ENCODE measurements around the gene CCNY. TPM values are rescaled to one million over a fixed set of nuclear protein-coding genes. Genes with fewer than 3 reads are reported as not detected.

Gene CCNY
- total RNA-seq, 4 donors from 2014 or later, result 39.2 to 47.8 (median 40.9) TPM

DNA sequence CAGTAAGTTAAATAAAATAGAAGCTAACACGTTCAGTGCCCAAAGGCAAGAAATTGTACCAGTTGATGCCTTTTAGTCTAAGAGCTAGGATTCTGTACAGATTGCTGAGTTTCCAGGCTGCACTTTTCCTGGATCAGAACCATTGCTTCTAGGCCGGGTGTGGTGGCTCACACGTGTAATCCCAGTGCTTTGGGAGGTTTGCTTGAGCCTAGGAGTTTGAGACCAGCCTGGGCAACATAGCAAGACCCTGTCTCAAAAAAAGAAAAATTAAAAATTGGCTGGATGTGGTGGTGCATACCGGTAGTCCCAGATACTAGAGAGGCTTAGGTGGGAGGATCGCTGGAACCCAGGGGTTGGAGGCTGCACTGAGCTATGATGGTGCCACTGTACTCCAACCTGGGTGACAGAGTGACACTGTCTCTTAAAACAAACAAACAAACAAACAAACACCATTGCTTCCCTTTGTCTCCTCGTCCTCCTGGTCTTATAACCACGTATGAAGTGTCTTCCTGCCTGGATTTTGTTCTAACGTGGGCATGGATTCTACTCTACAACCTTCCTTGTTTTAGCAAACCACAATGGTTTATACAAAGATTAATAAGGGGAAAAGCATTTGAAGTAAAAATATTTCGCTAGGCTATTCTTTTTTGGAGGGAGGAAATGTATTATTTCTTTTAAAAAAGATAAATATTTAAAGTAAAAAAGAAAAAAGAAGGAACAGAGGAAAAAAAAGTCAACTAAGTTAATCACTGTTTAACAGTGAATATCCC, 9.7 kb upstream of the CCNY start:
- TF ChIP-seq, protein P1, sequence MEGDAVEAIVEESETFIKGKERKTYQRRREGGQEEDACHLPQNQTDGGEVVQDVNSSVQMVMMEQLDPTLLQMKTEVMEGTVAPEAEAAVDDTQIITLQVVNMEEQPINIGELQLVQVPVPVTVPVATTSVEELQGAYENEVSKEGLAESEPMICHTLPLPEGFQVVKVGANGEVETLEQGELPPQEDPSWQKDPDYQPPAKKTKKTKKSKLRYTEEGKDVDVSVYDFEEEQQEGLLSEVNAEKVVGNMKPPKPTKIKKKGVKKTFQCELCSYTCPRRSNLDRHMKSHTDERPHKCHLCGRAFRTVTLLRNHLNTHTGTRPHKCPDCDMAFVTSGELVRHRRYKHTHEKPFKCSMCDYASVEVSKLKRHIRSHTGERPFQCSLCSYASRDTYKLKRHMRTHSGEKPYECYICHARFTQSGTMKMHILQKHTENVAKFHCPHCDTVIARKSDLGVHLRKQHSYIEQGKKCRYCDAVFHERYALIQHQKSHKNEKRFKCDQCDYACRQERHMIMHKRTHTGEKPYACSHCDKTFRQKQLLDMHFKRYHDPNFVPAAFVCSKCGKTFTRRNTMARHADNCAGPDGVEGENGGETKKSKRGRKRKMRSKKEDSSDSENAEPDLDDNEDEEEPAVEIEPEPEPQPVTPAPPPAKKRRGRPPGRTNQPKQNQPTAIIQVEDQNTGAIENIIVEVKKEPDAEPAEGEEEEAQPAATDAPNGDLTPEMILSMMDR (IDR thresholded peaks at IDR 0.05; ENCODE audit: low read depth), result no peak

DNA sequence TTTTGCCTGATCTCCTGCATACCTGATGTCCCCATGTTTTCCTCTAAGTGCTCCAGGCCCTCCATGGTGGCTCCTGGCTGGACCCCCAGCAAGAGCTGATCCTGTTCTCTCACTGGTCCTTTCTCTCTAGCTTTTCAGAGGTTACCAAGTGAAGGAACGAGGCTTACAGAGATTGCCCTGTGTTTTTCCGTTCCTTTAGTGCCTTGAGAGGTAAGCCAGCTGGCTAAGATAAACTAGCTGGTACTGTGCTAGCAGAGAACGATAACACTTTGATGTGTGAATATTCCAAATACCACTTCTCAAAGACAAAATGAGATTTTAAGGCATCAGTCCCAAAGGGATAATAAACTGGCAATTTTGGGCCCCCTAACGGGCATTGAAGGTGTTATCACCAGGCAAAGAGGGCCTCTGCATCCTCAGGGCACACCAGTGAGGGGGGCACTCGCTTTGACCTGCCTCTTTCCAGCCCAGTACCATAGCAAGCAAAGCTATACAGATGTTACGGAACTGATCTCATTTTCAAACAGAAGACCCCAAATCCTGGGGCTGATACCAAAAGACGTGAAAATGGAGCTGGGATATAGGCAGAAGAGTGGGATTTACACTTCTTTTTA, 8.4 kb upstream of the CCNY start:
- TF ChIP-seq, protein P1 (IDR thresholded peaks at IDR 0.05; ENCODE audit: low read depth), result no peak

DNA sequence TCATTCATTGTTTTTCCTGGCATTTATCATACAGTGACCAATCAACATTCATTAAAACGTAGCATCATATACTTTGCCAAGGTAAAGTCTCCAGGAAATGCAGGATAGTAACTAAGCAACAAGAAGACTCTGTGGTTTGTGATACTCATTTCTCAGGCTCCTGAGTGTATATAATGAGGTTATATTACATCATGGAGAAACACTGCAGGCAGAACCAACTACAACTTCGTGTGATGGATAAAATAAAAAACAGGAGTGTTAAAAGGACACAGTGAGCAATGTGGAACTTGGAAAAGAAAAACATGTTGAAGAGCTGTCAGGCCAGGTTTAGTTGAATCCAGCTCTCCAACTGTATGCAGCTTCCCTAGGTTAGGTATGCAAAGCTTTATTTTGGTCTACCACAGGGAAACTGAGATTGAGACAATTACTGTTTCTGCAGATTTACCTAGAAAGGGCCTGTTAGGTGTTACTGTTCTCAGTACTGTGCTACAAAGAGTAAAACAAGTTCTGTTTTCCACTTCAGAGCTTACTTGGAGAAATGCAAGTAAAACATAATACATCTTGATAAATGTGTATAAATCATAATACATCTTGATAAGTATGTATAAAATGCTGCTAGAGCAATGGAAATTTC, 7.8 kb upstream of the CCNY start:
- TF ChIP-seq, protein P1 (IDR thresholded peaks at IDR 0.05; ENCODE audit: low read depth), result no peak

DNA sequence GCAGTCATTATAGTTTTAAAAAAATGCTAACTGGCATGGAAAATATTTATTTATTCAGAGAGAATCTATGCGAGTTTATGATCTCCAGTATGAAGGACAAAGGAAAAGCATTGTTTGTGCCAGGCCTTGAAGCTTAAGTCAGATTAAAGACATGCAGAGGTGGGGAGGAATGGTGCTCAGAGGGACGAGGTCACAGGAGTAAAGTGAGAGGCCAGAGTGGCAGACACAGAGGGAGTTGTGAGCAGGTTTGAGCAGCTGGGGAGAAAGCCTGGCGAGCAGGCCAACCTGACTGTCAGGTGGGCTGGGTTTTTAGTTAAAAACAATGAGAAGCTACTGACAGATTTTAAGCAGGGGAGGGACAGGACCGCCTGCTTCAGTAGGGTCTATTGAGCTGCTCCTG, 6.8 kb upstream of the CCNY start:
- TF ChIP-seq, protein P1 (IDR thresholded peaks at IDR 0.05; ENCODE audit: low read depth), result no peak

DNA sequence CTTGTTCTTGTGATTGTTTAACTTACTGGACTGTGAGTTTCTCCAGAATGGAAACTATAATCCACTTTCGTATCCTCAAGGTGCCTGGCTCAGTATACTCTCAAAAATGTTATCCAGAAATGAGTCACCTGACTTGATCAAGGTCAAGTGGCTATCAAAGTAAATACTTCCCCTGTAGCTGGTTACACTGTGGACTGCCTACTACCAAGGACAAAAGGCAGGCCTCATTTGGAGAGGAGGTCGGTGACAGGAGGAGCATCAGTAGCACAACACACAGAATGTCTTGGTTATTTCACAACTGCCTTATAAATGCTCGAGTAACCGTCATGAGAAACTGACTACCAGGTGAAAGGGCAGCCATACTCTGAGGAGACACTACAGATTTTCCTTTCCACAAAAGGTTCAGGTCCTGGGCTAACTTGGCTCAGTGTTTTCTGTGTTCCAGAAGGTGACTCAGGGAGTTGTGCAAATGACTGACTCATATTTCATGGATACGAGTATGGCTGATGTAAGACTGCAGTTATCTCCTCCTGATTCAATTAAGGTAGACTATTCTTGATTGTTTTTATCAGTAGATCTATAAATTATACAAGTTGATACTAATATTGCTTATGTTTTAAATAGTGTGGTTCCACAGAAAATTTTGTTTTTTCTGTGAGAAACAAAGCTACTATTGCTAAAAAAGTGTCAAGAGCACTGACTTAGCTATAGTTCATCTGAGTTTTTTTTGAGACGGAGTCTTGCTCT, 4.2 kb upstream of the CCNY start:
- TF ChIP-seq, protein P1 (IDR thresholded peaks at IDR 0.05; ENCODE audit: low read depth), result no peak

DNA sequence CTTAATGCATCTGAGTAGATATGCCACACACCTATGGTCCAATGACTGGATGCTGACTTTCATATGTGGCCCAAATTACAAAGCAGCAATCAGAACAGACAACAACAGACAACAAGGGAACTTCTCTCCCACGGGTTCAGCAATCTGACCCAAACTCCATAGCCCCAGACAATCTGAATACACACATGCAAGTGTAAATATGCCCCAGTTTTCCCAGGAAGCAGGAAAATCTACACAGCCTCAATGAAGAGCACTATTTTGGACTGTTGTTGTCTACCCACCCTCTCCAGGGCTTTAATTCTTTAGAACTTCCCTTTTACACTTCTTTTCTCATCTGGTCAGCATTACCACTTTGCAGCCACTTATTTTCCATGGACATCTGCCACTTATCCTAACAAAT, 2.0 kb upstream of the CCNY start:
- TF ChIP-seq, protein P1 (IDR thresholded peaks at IDR 0.05; ENCODE audit: low read depth), result no peak
